ENCODE measurements around the gene IER3IP1. TPM values are rescaled to one million over a fixed set of nuclear protein-coding genes. Genes with fewer than 3 reads are reported as not detected.

Gene IER3IP1, protein sequence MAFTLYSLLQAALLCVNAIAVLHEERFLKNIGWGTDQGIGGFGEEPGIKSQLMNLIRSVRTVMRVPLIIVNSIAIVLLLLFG
- 9.8 TPM for total RNA-seq (ENCODE audit: unreplicated experiment)
- long read RNA-seq, transcript IER3IP1-201 (3 exons, 3,689 nt): major isoform, 73 of 74 reads
- long read RNA-seq, partial matches to known transcripts: 0 of 74 reads
- long read RNA-seq, other reads (novel, unspliced or antisense): 1 of 74 reads

DNA sequence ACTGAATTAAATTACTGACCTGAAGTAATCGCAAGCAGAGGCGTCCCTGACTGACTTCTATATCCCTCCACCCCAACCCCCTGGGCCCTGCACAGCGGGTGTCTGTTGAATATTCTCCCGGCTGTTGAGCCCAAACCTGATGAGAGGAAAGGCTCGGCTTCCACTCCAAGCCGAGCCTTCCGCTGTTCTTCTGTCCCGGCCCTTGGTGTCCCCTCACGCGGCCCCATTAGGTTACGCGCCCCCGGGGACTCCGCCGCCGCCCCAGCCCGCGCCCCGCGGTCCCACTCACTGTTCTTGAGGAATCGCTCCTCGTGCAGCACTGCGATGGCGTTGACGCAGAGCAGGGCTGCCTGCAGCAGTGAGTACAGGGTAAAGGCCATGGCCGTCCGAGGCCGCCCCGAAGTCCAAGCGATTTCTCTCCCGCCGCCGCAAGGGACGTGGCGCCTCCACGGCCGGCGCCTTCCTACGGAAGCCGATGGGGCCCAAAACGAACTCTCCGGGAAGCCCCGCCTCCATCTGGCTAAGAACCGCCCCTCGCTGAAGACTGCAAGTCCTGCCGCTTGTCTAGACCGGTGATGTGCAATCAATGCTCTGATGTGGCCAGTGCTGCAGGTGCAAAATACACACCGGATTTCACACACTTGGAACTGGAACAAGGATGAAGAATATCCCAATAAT, at the start of gene IER3IP1:
IER3IP1 (minus strand) TSS at position 467 of the 678 bp plus-strand sequence; CDS start at position 380, 87 bp downstream.
- H3K36me3 Mint-ChIP-seq (ENCODE audit: unreplicated experiment): no peaks in the 10 kb centered on the region
- TF ChIP-seq, protein P1, sequence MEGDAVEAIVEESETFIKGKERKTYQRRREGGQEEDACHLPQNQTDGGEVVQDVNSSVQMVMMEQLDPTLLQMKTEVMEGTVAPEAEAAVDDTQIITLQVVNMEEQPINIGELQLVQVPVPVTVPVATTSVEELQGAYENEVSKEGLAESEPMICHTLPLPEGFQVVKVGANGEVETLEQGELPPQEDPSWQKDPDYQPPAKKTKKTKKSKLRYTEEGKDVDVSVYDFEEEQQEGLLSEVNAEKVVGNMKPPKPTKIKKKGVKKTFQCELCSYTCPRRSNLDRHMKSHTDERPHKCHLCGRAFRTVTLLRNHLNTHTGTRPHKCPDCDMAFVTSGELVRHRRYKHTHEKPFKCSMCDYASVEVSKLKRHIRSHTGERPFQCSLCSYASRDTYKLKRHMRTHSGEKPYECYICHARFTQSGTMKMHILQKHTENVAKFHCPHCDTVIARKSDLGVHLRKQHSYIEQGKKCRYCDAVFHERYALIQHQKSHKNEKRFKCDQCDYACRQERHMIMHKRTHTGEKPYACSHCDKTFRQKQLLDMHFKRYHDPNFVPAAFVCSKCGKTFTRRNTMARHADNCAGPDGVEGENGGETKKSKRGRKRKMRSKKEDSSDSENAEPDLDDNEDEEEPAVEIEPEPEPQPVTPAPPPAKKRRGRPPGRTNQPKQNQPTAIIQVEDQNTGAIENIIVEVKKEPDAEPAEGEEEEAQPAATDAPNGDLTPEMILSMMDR (IDR thresholded peaks at IDR 0.05; ENCODE audit: partially characterized antibody, unreplicated experiment): no peak
- H3K4me3 Mint-ChIP-seq (ENCODE audit: unreplicated experiment): no peak within 1 kb of the TSS
- H3K9me3 Mint-ChIP-seq (ENCODE audit: unreplicated experiment): peaks cover 2% of the 10 kb centered on the region
- no peaks in the 10 kb centered on the region for H3K4me1 Mint-ChIP-seq (ENCODE audit: low read depth, unreplicated experiment)
- DNase-seq: peak; percentile 97
- H3K27ac Mint-ChIP-seq (ENCODE audit: unreplicated experiment): peak within 1 kb of the TSS; percentile 63
- no peaks in the 10 kb centered on the region for H3K27me3 Mint-ChIP-seq (ENCODE audit: unreplicated experiment)

DNA sequence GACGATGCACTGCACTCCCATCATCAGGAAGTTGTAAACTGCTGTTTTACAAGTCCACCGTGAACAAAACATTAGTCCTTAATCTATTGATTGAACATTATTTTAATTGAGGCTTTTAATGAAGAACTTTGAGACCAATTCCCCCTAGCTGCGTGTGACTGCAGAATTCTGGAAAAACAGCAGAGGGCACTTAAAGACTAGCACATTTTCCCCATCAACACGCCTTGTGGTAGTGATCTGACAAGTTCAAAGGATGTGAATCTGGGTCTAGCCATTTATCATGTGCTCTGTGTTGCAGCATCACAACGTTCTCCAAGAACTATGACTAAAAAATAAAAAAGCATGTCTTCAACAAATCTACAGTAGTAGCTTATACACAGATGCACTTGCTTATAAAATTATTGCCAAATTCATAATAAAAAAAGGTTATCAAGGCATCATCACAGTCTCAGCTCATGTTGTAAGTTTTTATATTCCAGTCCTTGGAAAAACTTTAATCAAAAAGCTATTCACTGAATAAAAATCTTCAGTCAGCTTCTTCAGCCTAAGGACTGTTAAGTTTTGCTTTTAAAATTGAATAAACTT, 39.5 kb upstream of the IER3IP1 start:
- H3K27me3 Mint-ChIP-seq (ENCODE audit: unreplicated experiment): peaks cover 1% of the 10 kb centered on the region
- peaks cover 3% of the 10 kb centered on the region for H3K4me1 Mint-ChIP-seq (ENCODE audit: low read depth, unreplicated experiment)
- H3K27ac Mint-ChIP-seq (ENCODE audit: unreplicated experiment): no peak overlapping the region
- H3K9me3 Mint-ChIP-seq (ENCODE audit: unreplicated experiment): no peaks in the 10 kb centered on the region
- H3K36me3 Mint-ChIP-seq (ENCODE audit: unreplicated experiment): no peaks in the 10 kb centered on the region
- DNase-seq: no peak
- H3K4me3 Mint-ChIP-seq (ENCODE audit: unreplicated experiment): no peak overlapping the region
- TF ChIP-seq, protein P1 (IDR thresholded peaks at IDR 0.05; ENCODE audit: partially characterized antibody, unreplicated experiment): peak; percentile 55

GRCh38 chr18:47209171-47209570, 33.0 kb upstream of the IER3IP1 start:
- Mint-ChIP-seq H3K36me3 (ENCODE audit: unreplicated experiment) (no peaks in the 10 kb centered on the region), H3K4me3 (ENCODE audit: unreplicated experiment) (no peak overlapping the region), H3K27me3 (ENCODE audit: unreplicated experiment) (no peaks in the 10 kb centered on the region), H3K4me1 (ENCODE audit: low read depth, unreplicated experiment) (no peaks in the 10 kb centered on the region), H3K9me3 (ENCODE audit: unreplicated experiment) (no peaks in the 10 kb centered on the region), H3K27ac (ENCODE audit: unreplicated experiment) (no peak overlapping the region)
- DNase-seq: no peak
- TF ChIP-seq, protein P1 (IDR thresholded peaks at IDR 0.05; ENCODE audit: partially characterized antibody, unreplicated experiment): no peak

GRCh38 chr18:47206945-47207637, 30.9 kb upstream of the IER3IP1 start:
- Mint-ChIP-seq H3K9me3 (ENCODE audit: unreplicated experiment) (no peaks in the 10 kb centered on the region), H3K36me3 (ENCODE audit: unreplicated experiment) (no peaks in the 10 kb centered on the region), H3K27me3 (ENCODE audit: unreplicated experiment) (no peaks in the 10 kb centered on the region), H3K27ac (ENCODE audit: unreplicated experiment) (no peak overlapping the region), H3K4me3 (ENCODE audit: unreplicated experiment) (no peak overlapping the region), H3K4me1 (ENCODE audit: low read depth, unreplicated experiment) (no peaks in the 10 kb centered on the region)
- TF ChIP-seq, protein P1 (IDR thresholded peaks at IDR 0.05; ENCODE audit: partially characterized antibody, unreplicated experiment): no peak
- no peak for DNase-seq
